8988T (cell line): Measurements from ENCODE around the gene PLD4.
"Not testable (repeated sequence)": the region's sequence is repeated elsewhere in the genome, so short reads cannot be mapped to it uniquely, and the experiment has no call there.

Experiments
- DNase-seq: peaks from one replicate; pipeline ENCODE4 v3.0.0; 2011

Gene PLD4

GRCh38 chr14:104942586-104942985, 17.9 kb downstream of the PLD4 start:
- DNase-seq: no peak

- not testable (repeated sequence) for DNase-seq
These were observed 18.7 kb downstream of the PLD4 start for GRCh38 chr14:104943216-104944015.

GRCh38 chr14:104944016-104944308, 19.3 kb downstream of the PLD4 start:
- not testable (repeated sequence) for DNase-seq

- DNase-seq: peak; percentile 1
These were observed 19.9 kb downstream of the PLD4 start for GRCh38 chr14:104944436-104945205.

GRCh38 chr14:104945266-104945665, 20.6 kb downstream of the PLD4 start:
- not testable (repeated sequence) for DNase-seq

- DNase-seq: not testable (repeated sequence)
These were observed 21.6 kb downstream of the PLD4 start for GRCh38 chr14:104945986-104946965.

GRCh38 chr14:104947201-104947600, 22.5 kb downstream of the PLD4 start:
- not testable (repeated sequence) for DNase-seq

GRCh38 chr14:104947881-104948735, 23.4 kb downstream of the PLD4 start:
- DNase-seq: not testable (repeated sequence)

GRCh38 chr14:104948736-104949031, 24.0 kb downstream of the PLD4 start:
- DNase-seq: no peak

- not testable (repeated sequence) for DNase-seq
These were observed 24.8 kb downstream of the PLD4 start for GRCh38 chr14:104949406-104949955.

GRCh38 chr14:104950021-104950420, 25.3 kb downstream of the PLD4 start:
- no peak for DNase-seq

GRCh38 chr14:104950701-104951100, 26.0 kb downstream of the PLD4 start:
- DNase-seq: not testable (repeated sequence)

- DNase-seq: not testable (repeated sequence)
These were observed 27.4 kb downstream of the PLD4 start for GRCh38 chr14:104951863-104952657.

GRCh38 chr14:104953097-104953496, 28.4 kb downstream of the PLD4 start:
- no peak for DNase-seq

- no peak for DNase-seq
These were observed 29.4 kb downstream of the PLD4 start for GRCh38 chr14:104953896-104954656.

GRCh38 chr14:104954746-104955395, 30.2 kb downstream of the PLD4 start:
- DNase-seq: no peak

GRCh38 chr14:104955396-104955770, 30.7 kb downstream of the PLD4 start:
- DNase-seq: no peak

GRCh38 chr14:104956290-104956890, 31.7 kb downstream of the PLD4 start:
- no peak for DNase-seq
